Kidney (tissue), 22 donors: Measurements from ENCODE around the gene EXPH5. TPM values are rescaled to one million over a fixed set of nuclear protein-coding genes. Genes with fewer than 3 reads are reported as not detected.
A peak's percentile ranks its signal among the peaks of the same experiment; 100 is the strongest.
"Not testable (repeated sequence)": the region's sequence is repeated elsewhere in the genome, so short reads cannot be mapped to it uniquely, and the experiment has no call there.

Experiments used
- DNase-seq, 5 donors: peaks; one replicate each; pipeline ENCODE4 v3.0.0-alpha.2; 2013 to 2020
- FAIRE-seq: peaks from 2 replicates; lab custom pipeline; 2012; peaks lifted over from hg19 to GRCh38; lab: Jason Lieb, UNC
- H3K27ac ChIP-seq, 2 donors: one replicate each; pipeline ENCODE4 v1.7.0; 2013; ENCODE audit warnings: low read depth in 2 of 2, low read length in 2 of 2, inconsistent platforms in 1 of 2
- H3K27me3 ChIP-seq: one replicate; pipeline ENCODE4 v1.7.1; 2013; ENCODE audit warnings: low read length, inconsistent platforms; ENCODE audit not compliant: control insufficient read depth, insufficient read depth
- H3K36me3 ChIP-seq, 3 donors: one replicate each; pipeline versions ENCODE4 v1.7.0 to v1.7.1; 2013; ENCODE audit warnings: low read length in 3 of 3, control low read depth in 1 of 3, inconsistent platforms in 1 of 3; ENCODE audit not compliant: insufficient read depth in 3 of 3, control insufficient read depth in 2 of 3
- H3K4me1 ChIP-seq, 3 donors: one replicate each; pipeline versions ENCODE4 v1.7.0 to v1.7.1; 2013; ENCODE audit warnings: low read length in 3 of 3, inconsistent platforms in 1 of 3, low read depth in 1 of 3; ENCODE audit not compliant: control insufficient read depth in 2 of 3, insufficient read depth in 2 of 3
- H3K4me3 ChIP-seq, 3 donors: one replicate each; pipeline versions ENCODE4 v1.7.0 to v1.8.1; 2013; ENCODE audit warnings: low read length in 3 of 3, control low read depth in 1 of 3, inconsistent platforms in 1 of 3
- H3K9ac ChIP-seq, 3 donors: one replicate each; pipeline versions ENCODE4 v1.7.0 to v1.7.1; 2013; ENCODE audit warnings: low read length in 3 of 3, control low read depth in 1 of 3, inconsistent platforms in 1 of 3
- H3K9me3 ChIP-seq, 3 donors: one replicate each; pipeline versions ENCODE4 v1.7.0 to v1.7.1; 2013; ENCODE audit warnings: low read length in 3 of 3, control low read depth in 1 of 3, inconsistent platforms in 1 of 3; ENCODE audit not compliant: control insufficient read depth in 2 of 3, insufficient read depth in 1 of 3
- intact Hi-C: fragments of 100-400 bp; cut with DNase I; formaldehyde crosslinking; loops from one replicate; pipeline ENCODE4 v1.11.1; 2022
- long read RNA-seq, 10 donors: library from polyadenylated mRNA in 1 of 10; unstranded in 1 of 10; transcript quantifications; one replicate each; pipeline ENCODE4 v2.0.0 and lab custom pipeline, GENCODE V29; 2021 to 2026
- polyA plus RNA-seq: library from polyadenylated mRNA; stranded (reverse); fragments of 350-450 nt; fragmentation: Illumina TruSeq; extraction: RNeasy Lipid Tissue Mini Kit (QIAGEN cat#74804); gene quantifications from one replicate; pipeline ENCODE4 v1.2.3, GENCODE V29; 2014; ENCODE audit warnings: low read depth, low replicate concordance; ENCODE audit not compliant: insufficient read depth
- total RNA-seq: library from RNA; stranded (reverse); fragmentation: NEBNext Ultra II Directional; extraction: Animal tissue kit (Norgen Biotek cat#: 25700); gene quantifications from one replicate; pipeline ENCODE4 v1.2.1, GENCODE V29; 2021
- TF ChIP-seq, protein P1 (sequence below): IDR thresholded peaks from 3 replicates; pipeline ENCODE4 v1.5.1; 2012; ENCODE audit warnings: mild to moderate bottlenecking, moderate library complexity, borderline replicate concordance; ENCODE audit not compliant: insufficient read depth; ENCODE audit errors: extremely low read depth
- donor health status: control.
- donor health status: control.
- donor health status: control.
- donor health status: control.
- donor health status: control.
- donor health status: DM: yes; HTN: yes; CAD: no.
- donor health status: Normal renal cell carcinoma (clear cell type).

Gene EXPH5, protein sequence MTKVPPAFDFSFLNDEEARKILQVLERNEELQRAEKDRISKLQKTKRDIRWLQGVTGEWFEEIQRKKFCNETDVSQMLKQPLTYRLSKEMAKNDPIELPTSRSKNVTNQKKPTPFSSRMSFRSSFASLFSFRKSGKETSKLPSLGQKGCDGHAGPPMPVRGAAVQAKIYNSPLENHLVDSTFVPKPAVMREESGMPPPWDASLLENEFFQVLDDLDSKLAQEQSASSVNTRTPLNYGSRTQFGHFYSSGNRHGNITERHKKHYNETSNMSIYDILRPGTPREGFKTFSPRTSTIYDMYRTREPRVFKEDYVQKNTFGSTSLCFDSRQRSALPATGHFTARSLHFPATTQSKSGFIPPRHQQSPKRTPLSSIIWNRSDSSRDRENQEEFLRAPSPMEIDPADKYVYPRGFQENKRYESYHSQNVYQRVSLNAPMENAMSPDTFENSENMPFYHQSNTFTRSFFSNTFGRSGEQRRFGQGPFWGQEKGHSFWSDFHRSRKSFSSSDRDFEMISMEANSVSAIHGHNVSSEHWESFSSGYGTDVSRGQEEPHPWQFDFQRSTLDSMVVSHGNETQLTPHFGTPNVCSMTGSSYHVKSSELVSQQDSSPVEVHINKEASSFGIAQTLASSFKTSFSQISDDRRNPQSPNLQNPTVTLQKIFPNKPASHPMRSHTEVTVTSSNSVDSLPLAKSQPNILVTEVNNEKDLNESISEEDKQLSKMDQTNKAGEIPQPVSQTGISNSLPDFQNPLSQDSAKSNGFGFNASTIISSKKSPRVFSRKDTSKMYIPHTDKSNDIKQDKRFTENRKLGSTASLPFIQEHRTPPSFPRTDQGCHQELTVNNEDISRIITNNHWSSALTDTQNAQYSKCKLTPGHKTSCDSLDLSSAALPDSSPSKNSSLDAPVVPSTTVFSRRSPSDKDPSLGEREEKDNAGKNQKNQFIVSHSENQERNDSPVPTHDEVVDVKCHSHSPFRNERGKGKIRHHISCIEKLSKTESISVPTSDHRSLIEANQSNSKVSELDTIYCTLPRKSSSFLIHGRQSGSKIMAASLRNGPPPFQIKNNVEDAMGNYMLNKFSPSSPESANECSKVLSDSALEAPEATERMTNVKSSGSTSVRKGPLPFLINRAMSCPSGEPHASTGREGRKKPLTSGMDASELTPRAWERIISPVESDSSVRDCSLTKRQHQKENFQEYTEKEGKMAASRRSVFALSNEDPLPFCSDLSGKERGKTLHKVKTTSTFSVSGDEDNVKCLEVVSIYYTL (N-terminal part only)
- total RNA-seq: 9.5 TPM
- polyA plus RNA-seq: 2.2 TPM
- long read RNA-seq, donor 1, full-length matches to known transcripts: 1 of 1 reads
- long read RNA-seq, donor 1, partial matches to known transcripts: 0 of 1 reads
- long read RNA-seq, donor 1, other reads (novel, unspliced or antisense): 0 of 1 reads
- long read RNA-seq, donor 2: 0 reads
- long read RNA-seq, donor 3, full-length matches to known transcripts: 1 of 1 reads
- long read RNA-seq, donor 3, partial matches to known transcripts: 0 of 1 reads
- long read RNA-seq, donor 3, other reads (novel, unspliced or antisense): 0 of 1 reads
- long read RNA-seq, donor 4: 0 reads
- long read RNA-seq, donor 5: 0 reads
- long read RNA-seq, donor 6: 0 reads
- long read RNA-seq, donor 7, full-length matches to known transcripts: 1 of 4 reads
- long read RNA-seq, donor 7, partial matches to known transcripts: 0 of 4 reads
- long read RNA-seq, donor 7, other reads (novel, unspliced or antisense): 3 of 4 reads
- long read RNA-seq, donor 8, full-length matches to known transcripts: 1 of 1 reads
- long read RNA-seq, donor 8, partial matches to known transcripts: 0 of 1 reads
- long read RNA-seq, donor 8, other reads (novel, unspliced or antisense): 0 of 1 reads
- long read RNA-seq, donor 9: 0 reads
- long read RNA-seq, donor 10: 0 reads

DNA sequence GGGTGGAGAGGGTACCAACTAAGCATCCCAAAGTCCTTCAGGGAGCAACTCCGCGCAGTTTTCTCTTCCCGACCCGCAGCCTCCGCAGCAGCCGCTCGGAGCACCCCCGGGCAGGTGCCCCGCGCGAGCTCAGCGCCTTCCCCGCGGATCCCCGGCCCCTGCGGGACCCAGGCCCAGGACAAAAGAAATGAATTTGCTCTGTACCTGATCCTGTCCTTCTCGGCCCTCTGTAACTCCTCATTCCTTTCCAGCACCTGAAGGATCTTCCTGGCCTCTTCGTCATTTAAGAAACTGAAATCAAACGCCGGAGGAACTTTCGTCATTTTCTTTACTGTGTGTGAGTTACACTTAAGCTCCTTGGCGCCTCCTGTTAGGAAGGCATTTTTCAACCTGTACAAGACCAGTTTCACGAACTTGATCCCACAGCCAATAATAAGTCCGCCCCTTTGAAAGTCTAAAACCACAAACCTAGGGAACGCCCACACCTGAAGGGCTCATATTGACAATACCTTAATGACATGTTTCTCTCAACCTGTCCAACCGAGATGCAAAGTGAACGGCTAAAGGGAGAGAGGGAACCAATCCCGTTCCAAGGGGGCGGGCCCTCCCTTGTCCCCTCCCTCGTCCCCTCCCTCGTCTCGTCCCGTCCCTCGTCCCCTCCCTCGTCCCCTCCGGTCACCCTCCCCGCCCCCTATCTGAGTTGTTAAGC is at the start of gene EXPH5:
TSS of gene EXPH5 (minus strand) at position 555 of the 709 bp plus-strand sequence. CDS start at position 323, 232 bp downstream.
- Histone ChIP-seq H3K36me3 (no peaks in the 10 kb centered on the region), H3K9ac (peak within 1 kb of the TSS; percentile 55 to 82 (median 74)), H3K27ac (peak within 1 kb of the TSS; percentile 59 to 81), H3K4me1 (peaks cover 0 to 19% (median 4%) of the 10 kb centered on the region in 3 donors), H3K4me3 (peak within 1 kb of the TSS; percentile 90 to 94 (median 92)), H3K27me3 (no peaks in the 10 kb centered on the region), H3K9me3 (no peaks in the 10 kb centered on the region)
- intact Hi-C loops: no loop called here
- peak; percentile 89 for FAIRE-seq
- DNase-seq: peak; percentile 94 to 97 (median 96)
- TF ChIP-seq, protein P1, sequence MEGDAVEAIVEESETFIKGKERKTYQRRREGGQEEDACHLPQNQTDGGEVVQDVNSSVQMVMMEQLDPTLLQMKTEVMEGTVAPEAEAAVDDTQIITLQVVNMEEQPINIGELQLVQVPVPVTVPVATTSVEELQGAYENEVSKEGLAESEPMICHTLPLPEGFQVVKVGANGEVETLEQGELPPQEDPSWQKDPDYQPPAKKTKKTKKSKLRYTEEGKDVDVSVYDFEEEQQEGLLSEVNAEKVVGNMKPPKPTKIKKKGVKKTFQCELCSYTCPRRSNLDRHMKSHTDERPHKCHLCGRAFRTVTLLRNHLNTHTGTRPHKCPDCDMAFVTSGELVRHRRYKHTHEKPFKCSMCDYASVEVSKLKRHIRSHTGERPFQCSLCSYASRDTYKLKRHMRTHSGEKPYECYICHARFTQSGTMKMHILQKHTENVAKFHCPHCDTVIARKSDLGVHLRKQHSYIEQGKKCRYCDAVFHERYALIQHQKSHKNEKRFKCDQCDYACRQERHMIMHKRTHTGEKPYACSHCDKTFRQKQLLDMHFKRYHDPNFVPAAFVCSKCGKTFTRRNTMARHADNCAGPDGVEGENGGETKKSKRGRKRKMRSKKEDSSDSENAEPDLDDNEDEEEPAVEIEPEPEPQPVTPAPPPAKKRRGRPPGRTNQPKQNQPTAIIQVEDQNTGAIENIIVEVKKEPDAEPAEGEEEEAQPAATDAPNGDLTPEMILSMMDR: no peak

DNA sequence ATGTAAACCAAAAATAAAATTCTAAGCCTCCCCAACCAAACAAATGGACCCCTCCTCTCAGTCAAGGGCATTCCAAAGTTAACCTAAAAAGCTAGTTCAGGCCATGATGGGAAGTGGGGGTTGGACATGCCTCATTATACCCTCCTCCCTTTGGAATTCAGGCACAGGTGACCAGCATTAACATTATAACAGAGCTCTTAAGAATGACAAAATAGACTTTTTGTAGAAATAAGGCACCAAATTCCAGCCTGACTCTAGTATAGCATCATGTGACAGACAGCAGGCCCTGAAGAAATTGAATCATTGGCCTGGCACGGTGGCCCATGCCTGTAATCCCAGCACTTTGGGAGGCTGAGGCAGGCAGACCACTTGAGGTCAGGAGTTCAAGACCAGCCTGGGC is 48.2 kb upstream of the EXPH5 start:
- H3K36me3 ChIP-seq, H3K9me3 ChIP-seq, FAIRE-seq, H3K4me1 ChIP-seq, H3K9ac ChIP-seq, H3K27me3 ChIP-seq, DNase-seq, intact Hi-C loops, H3K27ac ChIP-seq, H3K4me3 ChIP-seq: not testable (repeated sequence)

DNA sequence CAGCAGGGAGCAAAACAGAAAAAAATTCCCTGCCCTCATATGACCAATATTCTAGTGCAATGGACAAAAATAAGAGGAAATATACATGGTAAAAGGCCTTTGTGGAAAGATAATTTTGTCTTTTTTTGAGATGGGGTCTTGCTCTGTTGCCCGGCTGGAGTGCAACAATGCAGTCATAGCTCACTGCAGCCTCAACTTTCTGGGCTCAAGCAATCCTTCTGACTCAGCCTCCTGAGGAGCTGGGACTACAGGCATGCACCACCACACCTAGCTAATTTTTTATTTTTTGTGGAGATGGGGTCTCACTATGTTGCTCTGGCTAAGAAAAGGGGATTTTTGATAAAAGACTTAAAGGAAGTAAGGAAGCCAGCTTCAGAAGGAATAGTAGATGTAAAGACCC is 45.6 kb upstream of the EXPH5 start:
- intact Hi-C loops: no loop called here
- no peak overlapping the region for H3K27ac ChIP-seq
- no peaks in the 10 kb centered on the region for H3K4me1 ChIP-seq
- no peaks in the 10 kb centered on the region for H3K27me3 ChIP-seq
- FAIRE-seq (no peak), DNase-seq (no peak)
- H3K9me3 ChIP-seq: no peaks in the 10 kb centered on the region
- no peak overlapping the region for H3K4me3 ChIP-seq
- TF ChIP-seq, protein P1: no peak
- no peaks in the 10 kb centered on the region for H3K36me3 ChIP-seq
- H3K9ac ChIP-seq: no peak overlapping the region
